Measurements from ENCODE around the gene HNRNPR. TPM values are rescaled to one million over a fixed set of nuclear protein-coding genes. Genes with fewer than 3 reads are reported as not detected.
A peak's percentile ranks its signal among the peaks of the same experiment; 100 is the strongest.
"Not testable (repeated sequence)": the region's sequence is repeated elsewhere in the genome, so short reads cannot be mapped to it uniquely, and the experiment has no call there.

Gene HNRNPR
- total RNA-seq, 4 donors from 2014 or later, result 60.9 to 90.2 (median 76.8) TPM

DNA sequence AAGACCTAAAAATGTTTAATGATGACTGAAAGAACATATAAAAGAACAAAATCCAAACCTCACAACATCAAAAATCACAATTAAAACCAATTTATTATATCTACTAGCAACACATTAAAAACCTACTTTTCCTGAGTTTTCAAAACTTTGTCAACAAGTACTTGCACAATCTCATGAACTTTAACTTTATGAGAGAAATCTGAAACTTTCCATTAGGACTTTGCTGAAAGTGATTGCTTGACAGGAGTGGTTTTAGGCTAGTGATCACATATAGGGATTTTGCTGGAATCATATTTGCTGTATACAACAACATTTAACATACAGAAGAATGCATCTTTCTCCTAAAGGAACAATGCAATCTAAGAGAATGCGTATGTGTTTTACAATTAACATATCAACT lies 13.2 kb downstream of the HNRNPR start:
- TF ChIP-seq, protein P1, sequence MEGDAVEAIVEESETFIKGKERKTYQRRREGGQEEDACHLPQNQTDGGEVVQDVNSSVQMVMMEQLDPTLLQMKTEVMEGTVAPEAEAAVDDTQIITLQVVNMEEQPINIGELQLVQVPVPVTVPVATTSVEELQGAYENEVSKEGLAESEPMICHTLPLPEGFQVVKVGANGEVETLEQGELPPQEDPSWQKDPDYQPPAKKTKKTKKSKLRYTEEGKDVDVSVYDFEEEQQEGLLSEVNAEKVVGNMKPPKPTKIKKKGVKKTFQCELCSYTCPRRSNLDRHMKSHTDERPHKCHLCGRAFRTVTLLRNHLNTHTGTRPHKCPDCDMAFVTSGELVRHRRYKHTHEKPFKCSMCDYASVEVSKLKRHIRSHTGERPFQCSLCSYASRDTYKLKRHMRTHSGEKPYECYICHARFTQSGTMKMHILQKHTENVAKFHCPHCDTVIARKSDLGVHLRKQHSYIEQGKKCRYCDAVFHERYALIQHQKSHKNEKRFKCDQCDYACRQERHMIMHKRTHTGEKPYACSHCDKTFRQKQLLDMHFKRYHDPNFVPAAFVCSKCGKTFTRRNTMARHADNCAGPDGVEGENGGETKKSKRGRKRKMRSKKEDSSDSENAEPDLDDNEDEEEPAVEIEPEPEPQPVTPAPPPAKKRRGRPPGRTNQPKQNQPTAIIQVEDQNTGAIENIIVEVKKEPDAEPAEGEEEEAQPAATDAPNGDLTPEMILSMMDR (IDR thresholded peaks at IDR 0.05), result no peak
- no peak for TF ChIP-seq POLR2A (IDR thresholded peaks at IDR 0.05)
- Histone ChIP-seq H3K27me3 (no peaks in the 10 kb centered on the region), H3K27ac (no peak overlapping the region), H3K9me3 (no peaks in the 10 kb centered on the region), H3K36me3 (peaks cover 19 to 99% (median 32%) of the 10 kb centered on the region in 3 donors), H3K4me1 (peaks cover 0 to 10% (median 0%) of the 10 kb centered on the region in 3 donors), H3K4me3 (no peak overlapping the region)
- no peak for DNase-seq
- intact Hi-C loops (cut with DNase I), result no loop called here
- WGBS, 2 donors, result 88 to 100% methylated on average over 1 of the region's 1 CpG

DNA sequence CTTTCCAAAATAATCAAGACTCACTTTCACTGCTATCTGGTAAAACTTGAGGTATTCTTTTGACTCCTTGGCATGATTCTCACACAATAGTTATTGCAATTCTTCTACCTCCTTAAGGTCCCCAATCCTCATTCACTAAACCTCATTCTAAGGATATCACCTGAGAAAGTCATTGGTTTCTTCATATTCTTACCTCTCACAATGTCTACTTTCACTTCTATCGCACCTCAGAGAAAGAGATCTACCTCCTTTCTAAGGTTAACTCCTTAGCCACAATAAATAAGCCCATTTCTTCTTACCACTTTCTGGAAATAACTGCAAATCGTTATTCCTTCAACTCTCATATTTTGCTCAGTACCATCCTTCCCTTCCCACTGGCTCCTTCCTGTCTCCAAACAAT lies 18.7 kb downstream of the HNRNPR start:
- 74 to 76% methylated on average over 2 of the region's 2 CpGs for WGBS, 2 donors
- H3K27me3 ChIP-seq, result no peaks in the 10 kb centered on the region
- peaks cover 5 to 98% (median 19%) of the 10 kb centered on the region in 3 donors for H3K36me3 ChIP-seq

DNA sequence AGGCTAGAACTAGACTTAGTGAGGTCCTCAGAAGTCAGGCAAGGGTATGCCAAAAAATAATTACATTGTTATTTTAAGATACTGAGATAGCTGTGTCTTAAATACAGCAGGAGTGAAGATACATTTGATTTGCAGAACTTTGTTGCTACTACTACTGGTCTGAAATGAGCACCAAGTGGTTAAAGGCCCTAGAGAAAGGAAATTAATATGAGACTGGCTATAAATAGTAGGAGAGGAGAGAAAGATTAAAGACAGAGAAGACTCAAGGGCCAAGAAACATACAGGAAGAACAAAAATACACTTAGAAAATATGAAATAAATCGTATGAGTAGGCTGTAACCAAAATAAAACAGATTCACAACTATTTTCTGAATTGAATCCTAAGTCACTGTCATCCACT lies 21.3 kb downstream of the HNRNPR start:
- no peak overlapping the region for H3K27ac ChIP-seq
- DNase-seq, result no peak
- H3K36me3 ChIP-seq, result peaks cover 0 to 98% (median 6%) of the 10 kb centered on the region in 3 donors
- TF ChIP-seq, protein P1 (IDR thresholded peaks at IDR 0.05), result no peak
- TF ChIP-seq POLR2A (IDR thresholded peaks at IDR 0.05), result no peak
- WGBS, 2 donors, result 39 to 41% methylated on average over 1 of the region's 1 CpG
- H3K27me3 ChIP-seq, result no peaks in the 10 kb centered on the region
- no peaks in the 10 kb centered on the region for H3K9me3 ChIP-seq
- intact Hi-C loops (cut with DNase I), result no loop called here
- H3K4me1 ChIP-seq, result no peaks in the 10 kb centered on the region
- H3K4me3 ChIP-seq, result no peak overlapping the region

More for the DNA sequence above, 18.7 kb downstream of the HNRNPR start:
- no peaks in the 10 kb centered on the region for H3K9me3 ChIP-seq
- H3K4me3 ChIP-seq, result no peak overlapping the region
- no peak overlapping the region for H3K27ac ChIP-seq
- DNase-seq, result no peak
- H3K4me1 ChIP-seq, result peaks cover 0 to 10% (median 0%) of the 10 kb centered on the region in 3 donors
- intact Hi-C loops (cut with DNase I), result no loop called here
- no peak for TF ChIP-seq POLR2A (IDR thresholded peaks at IDR 0.05)
- TF ChIP-seq, protein P1 (IDR thresholded peaks at IDR 0.05), result no peak

DNA sequence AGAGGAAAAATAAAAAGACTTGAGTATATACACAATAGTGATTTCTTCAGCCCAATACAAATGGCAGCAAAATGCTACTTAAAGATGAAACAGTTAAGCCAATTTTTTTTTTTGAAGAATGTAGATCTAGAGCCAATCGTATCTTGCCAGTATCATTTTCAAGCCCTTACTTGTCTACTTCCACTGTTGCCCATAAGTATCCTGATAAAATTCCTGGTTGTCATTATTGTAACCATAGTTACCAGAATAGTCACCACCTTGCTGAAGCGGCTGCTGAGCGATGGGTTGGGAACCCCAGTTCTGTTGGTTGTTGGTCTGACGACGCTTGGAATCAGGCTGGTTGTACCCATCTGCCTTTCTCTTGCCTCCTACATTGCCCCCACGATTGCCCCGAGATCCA lies 33.8 kb downstream of the HNRNPR start:
- H3K9me3 ChIP-seq; intact Hi-C loops (cut with DNase I); DNase-seq; H3K27ac ChIP-seq; H3K4me3 ChIP-seq; H3K27me3 ChIP-seq: not testable (repeated sequence)
- peaks cover 0 to 14% (median 5%) of the 10 kb centered on the region in 3 donors for H3K4me1 ChIP-seq
- peaks cover 3 to 68% (median 7%) of the 10 kb centered on the region in 3 donors for H3K36me3 ChIP-seq
- WGBS, 2 donors, result 74 to 86% methylated on average over 7 of the region's 7 CpGs

DNA sequence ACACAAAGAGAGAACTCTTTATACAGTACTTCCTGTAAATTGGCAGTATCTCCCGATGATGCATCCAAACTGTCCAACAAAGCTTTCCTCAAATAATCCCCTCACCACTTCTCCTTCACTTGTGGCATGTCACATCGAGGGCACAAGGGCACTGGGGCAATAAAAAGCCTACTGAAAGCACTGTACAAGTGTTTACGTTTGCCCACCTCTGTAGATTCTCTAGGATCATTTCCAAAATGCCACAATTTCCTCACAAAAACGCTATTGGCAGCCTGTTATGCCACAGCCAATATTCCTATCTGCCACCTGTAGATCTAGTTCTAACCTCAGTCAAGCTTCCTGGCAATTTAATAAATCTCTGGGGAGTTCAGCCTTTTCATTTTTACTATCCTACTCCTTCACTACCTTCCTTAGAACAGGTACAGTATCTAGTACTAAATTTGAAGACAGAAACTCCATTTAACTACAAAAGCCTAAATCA lies 39.9 kb downstream of the HNRNPR start:
- no peak overlapping the region for H3K4me3 ChIP-seq
- WGBS, 2 donors, result 75 to 84% methylated on average over 4 of the region's 4 CpGs
- intact Hi-C loops (cut with DNase I), result no loop called here
- H3K36me3 ChIP-seq, result peaks cover 0 to 77% (median 3%) of the 10 kb centered on the region in 3 donors
- no peaks in the 10 kb centered on the region for H3K27me3 ChIP-seq
- peak overlapping the region in 1 of 4 donors; percentile 43 for H3K27ac ChIP-seq
- TF ChIP-seq, protein P1 (IDR thresholded peaks at IDR 0.05), result no peak
- no peak for TF ChIP-seq POLR2A (IDR thresholded peaks at IDR 0.05)
- no peaks in the 10 kb centered on the region for H3K9me3 ChIP-seq
- no peak for DNase-seq
- H3K4me1 ChIP-seq, result peaks cover 0 to 4% (median 0%) of the 10 kb centered on the region in 3 donors

DNA sequence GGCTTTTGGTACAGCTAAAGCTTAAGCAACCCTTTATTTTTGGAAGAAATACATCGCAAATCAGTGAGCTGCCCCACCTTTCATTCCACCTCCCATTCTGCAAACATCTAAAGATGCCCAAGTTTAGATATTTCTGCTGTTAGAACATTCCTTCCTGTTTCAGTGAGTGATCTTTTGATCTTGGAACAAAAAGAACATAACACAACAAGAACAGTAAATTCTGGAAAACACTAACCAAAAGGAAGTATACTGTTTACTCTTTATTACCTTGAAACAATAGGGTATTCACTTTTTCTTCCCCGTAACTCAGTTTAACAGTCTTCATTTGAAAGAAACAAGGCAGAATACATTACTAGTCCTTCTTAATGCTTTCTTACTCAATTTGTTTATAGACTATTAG lies 40.6 kb downstream of the HNRNPR start:
- Histone ChIP-seq H3K36me3 (peaks cover 0 to 77% (median 3%) of the 10 kb centered on the region in 3 donors), H3K27ac (peak overlapping the region in 1 of 4 donors; percentile 43), H3K9me3 (no peaks in the 10 kb centered on the region), H3K4me3 (no peak overlapping the region), H3K4me1 (peaks cover 0 to 4% (median 0%) of the 10 kb centered on the region in 3 donors), H3K27me3 (no peaks in the 10 kb centered on the region)
- 92 to 96% methylated on average over 2 of the region's 2 CpGs for WGBS, 2 donors
- DNase-seq, result no peak
- TF ChIP-seq, protein P1 (IDR thresholded peaks at IDR 0.05), result no peak
- no peak for TF ChIP-seq POLR2A (IDR thresholded peaks at IDR 0.05)
- intact Hi-C loops (cut with DNase I), result no loop called here

All from esophagus squamous epithelium (tissue), 5 donors.